H1 (cell line): ENCODE data around the gene DCDC1.

Experiments used
- CHD1 ChIP-seq: IDR thresholded peaks from 2 replicates; pipeline ENCODE4 v1.6.1; 2012; ENCODE audit warnings: low read depth, low read length, improper control_type of control experiment
- CHD2 ChIP-seq: IDR thresholded peaks from 2 replicates; pipeline ENCODE4 v1.6.1; 2012; ENCODE audit warnings: low read length, improper control_type of control experiment
- EP300 ChIP-seq, 2 experiments: IDR thresholded peaks; 1 replicate in 1 of 2; 2 replicates in 1 of 2; pipeline ENCODE4 v1.6.1; 2011 to 2012; ENCODE audit warnings: low read depth in 2 of 2, low read length in 2 of 2, mild to moderate bottlenecking in 2 of 2, borderline replicate concordance in 1 of 2, inconsistent platforms in 1 of 2, moderate library complexity in 1 of 2
- FOSL1 ChIP-seq: IDR thresholded peaks from 2 replicates; pipeline ENCODE4 v1.6.1; 2011; ENCODE audit warnings: mild to moderate bottlenecking, low read depth, low read length, moderate library complexity; ENCODE audit not compliant: insufficient read depth
- JUND ChIP-seq: IDR thresholded peaks from 2 replicates; pipeline ENCODE4 v1.6.1; 2011; ENCODE audit warnings: mild to moderate bottlenecking, improper control_type of control experiment, low read length
- POLR2A ChIP-seq, 2 experiments: IDR thresholded peaks; 1 replicate in 1 of 2; 2 replicates in 1 of 2; pipeline ENCODE4 v1.6.1; 2011; ENCODE audit warnings: low read depth in 2 of 2, low read length in 2 of 2, mild to moderate bottlenecking in 2 of 2; ENCODE audit errors: control extremely low read depth in 1 of 2
- RFX5 ChIP-seq: IDR thresholded peaks from 2 replicates; pipeline ENCODE4 v1.6.1; 2011; ENCODE audit warnings: low read depth, low read length, improper control_type of control experiment, borderline replicate concordance

GRCh38 chr11:31106326-31106725 lies 263.2 kb downstream of the DCDC1 start:
- TF ChIP-seq RFX5 (no peak), EP300 (IDR thresholded peaks at IDR 0.05; ENCODE audit: borderline replicate concordance in 1 of 2, low read depth in 2 of 2, low read length in 2 of 2) (no peak), CHD1 (no peak), POLR2A (IDR thresholded peaks at IDR 0.05; ENCODE audit: control extremely low read depth in 1 of 2, low read depth in 2 of 2, low read length in 2 of 2) (no peak), FOSL1 (no peak), JUND (no peak), CHD2 (no peak)
